Stimulated activated CD4-positive, alpha-beta T cell treated with anti-CD3 and anti-CD28 coated beads, Interleukin-15, amount 100 ng/mL, for 24 hours (primary cell): ENCODE measurements around the gene BTN2A1.
A peak's percentile ranks its signal among the peaks of the same experiment; 100 is the strongest.
"Not testable (repeated sequence)": the region's sequence is repeated elsewhere in the genome, so short reads cannot be mapped to it uniquely, and the experiment has no call there.

Experiments used
- DNase-seq: peaks from one replicate; pipeline ENCODE4 v3.0.0-alpha.2; 2020

Gene BTN2A1

DNA sequence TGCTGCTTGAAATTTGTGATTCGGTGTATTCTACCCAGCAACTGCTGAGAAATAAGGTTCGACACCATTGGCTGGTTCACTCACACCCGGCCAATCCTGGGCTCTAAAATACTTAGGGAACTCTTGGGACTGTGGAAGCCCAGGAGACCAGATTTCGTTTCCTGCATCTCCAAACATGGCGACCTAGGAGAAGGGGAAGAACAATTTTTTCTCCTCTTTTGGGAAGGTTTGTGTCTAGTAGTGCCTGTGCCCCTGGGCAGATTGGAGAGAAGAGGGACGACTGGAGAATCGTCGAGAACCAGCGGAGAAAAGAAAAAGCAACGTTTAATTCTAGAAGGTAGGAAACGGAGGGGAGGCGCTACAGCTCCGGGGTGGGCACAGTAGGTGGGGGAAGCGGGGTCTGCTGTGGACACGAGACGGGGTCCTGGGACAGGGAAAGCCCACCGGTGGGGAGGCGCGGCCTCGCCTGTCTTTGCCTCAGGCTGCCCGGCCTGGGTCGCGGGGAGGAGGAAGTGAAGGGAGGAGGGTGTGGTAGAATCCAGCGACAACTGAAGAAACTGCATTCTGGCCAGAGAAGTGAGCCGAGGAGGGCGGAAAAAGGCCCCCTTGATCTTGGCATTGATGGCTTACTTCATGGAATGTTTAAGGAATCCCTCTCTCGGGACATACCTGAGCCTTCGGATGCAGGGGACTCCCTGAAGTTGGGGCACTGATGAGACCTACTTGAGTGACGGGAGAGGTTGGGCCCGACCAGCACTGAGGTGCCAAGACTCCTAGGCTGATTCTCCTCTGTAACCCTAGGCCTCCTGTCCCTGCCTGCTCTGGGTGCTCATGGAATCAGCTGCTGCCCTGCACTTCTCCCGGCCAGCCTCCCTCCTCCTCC is at the start of gene BTN2A1:
Gene BTN2A1, plus strand, starts transcription at position 150 of the 883 bp plus-strand sequence. Its CDS starts 682 bp downstream, at position 832.
- DNase-seq: peak; percentile 76

GRCh38 chr6:26408828-26409730 is 48.7 kb upstream of the BTN2A1 start:
- no peak for DNase-seq

DNA sequence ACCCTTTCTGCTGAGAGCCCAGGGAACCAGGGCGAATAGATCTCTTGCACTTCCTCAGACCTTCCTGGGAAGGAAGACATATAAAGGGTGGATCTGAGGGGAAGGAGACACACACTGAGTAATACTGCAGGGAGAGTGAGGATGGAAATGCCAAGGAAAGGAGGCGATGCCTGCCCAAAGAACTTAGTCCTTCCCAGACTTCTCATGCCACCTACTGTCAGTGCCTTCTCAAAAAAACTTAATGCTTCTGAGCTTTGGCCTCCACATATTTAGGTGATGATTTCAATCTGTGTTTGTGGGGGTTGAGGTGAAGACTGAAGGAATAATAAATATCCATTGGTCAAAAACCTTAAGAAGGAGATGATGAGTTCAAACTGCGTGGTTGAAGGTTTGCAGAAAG is 46.0 kb upstream of the BTN2A1 start:
- no peak for DNase-seq

- no peak for DNase-seq
Observed at GRCh38 chr6:26412228-26412627, 45.5 kb upstream of the BTN2A1 start.

DNA sequence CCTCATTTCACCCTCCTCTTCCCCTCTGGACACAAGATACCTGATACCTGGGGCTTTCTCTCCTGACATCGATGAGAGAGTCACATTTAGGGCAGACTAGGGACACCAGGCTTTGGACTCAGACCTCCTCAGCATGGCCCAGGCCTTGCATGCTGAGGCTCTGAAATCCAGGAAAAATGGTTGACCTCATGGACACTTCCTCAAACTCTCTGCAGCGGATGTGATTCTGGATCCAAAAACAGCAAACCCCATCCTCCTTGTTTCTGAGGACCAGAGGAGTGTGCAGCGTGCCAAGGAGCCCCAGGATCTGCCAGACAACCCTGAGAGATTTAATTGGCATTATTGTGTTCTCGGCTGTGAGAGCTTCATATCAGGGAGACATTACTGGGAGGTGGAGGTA is 44.8 kb upstream of the BTN2A1 start:
- no peak for DNase-seq

DNA sequence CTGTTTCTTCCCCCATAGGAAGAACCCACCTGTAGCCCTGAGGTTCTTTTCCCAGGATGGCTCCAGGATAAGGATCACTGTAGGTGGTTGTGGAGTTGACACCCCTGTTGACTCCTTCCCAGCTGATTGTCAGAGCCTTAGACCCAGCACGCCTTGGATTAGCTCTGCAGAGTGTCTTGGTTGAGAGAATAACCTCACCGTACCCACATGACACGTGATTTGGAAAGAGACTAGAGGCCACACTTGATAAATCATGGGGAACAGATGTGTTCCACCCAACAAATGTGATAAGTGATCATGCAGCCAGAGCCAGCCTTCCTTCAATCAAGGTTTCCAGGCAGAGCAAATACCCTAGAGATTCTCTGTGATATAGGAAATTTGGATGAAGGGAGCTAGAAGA is 43.5 kb upstream of the BTN2A1 start:
- DNase-seq: no peak

GRCh38 chr6:26415036-26415614 is 42.6 kb upstream of the BTN2A1 start:
- DNase-seq: no peak

DNA sequence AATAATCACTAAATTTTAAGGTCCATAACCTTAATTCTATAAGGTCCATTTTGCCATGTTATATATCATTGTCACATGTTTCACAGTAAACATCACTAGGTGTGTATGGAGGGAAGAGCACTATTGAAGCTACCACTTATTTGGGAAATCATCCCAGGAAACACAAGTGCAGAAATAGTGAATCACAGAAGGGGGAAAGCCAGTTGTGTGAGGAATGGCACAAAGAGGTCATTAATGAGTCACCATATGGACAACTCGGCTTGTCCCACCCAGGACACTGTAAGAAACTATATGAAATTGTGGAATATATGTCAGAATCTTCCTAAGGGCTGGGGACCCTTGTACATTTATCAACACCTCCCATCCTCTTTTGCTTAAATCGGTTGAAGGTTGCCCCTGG is 42.0 kb upstream of the BTN2A1 start:
- no peak for DNase-seq

- DNase-seq: no peak
Observed at GRCh38 chr6:26416288-26416687, 41.5 kb upstream of the BTN2A1 start.

DNA sequence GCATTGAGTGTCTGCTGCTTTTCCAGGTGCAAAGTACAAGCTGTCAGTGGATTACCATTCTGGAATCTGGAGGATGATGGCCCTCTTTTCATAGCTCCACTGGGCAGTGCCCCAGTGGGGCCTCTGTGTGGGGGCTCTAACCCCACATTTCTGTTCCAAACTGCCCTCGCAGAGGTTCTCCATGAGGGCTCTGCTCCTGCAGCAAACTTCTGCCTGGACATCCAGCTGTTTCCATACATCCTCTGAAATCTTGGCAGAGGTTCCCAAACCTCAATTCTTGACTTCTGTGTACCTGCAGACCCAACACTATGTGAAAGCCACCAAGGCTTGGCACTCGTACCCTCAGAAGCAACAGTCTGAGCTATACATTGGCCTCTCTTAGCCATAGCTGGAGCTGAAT is 39.7 kb upstream of the BTN2A1 start:
- not testable (repeated sequence) for DNase-seq

- DNase-seq: not testable (repeated sequence)
Observed at GRCh38 chr6:26418795-26419194, 39.0 kb upstream of the BTN2A1 start.

DNA sequence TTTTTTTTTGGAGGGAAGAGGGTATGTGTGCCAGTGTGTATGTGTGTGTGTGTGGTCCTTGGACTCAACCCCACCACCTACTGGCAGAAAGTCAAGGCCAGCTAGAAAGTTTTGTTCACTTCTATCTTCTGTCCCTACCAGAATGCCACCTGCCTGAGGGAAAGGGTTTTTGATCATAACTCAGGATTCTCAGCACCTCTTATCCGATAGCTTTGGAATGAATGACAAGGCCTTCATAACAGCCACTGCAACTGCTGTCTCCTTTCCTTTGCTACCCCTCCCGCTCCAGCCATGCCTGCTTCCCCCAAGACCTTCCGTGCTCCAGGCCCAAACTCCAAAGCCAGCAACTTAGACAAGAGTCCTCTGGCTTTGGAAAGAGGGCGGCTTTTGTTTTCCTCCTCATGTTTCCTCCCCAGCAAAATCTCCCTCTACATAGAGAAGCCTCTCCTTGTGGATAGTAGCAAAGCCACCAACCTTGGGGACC is 37.0 kb upstream of the BTN2A1 start:
- peak; percentile 38 for DNase-seq

- DNase-seq: peak; percentile 56
Observed at GRCh38 chr6:26421259-26422144, 36.3 kb upstream of the BTN2A1 start.

DNA sequence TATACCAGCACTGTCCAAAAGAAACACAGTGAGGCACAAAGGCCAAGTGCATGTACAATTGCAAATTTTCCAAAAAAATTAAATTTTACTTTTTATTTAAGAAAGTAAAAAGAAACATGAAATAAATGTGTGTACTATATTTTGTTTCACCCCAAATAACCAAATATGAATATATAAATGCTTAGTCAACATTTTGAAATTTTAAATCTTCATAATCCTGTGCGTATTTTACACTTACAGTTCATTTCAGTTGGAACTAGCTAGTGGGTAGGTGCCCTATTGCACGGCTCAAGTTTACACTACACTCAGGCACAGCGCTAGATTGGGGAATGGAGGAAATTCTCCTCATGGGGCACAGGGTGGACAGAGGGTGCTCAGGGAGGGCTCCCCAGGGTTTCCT is 35.4 kb upstream of the BTN2A1 start:
- DNase-seq: no peak

DNA sequence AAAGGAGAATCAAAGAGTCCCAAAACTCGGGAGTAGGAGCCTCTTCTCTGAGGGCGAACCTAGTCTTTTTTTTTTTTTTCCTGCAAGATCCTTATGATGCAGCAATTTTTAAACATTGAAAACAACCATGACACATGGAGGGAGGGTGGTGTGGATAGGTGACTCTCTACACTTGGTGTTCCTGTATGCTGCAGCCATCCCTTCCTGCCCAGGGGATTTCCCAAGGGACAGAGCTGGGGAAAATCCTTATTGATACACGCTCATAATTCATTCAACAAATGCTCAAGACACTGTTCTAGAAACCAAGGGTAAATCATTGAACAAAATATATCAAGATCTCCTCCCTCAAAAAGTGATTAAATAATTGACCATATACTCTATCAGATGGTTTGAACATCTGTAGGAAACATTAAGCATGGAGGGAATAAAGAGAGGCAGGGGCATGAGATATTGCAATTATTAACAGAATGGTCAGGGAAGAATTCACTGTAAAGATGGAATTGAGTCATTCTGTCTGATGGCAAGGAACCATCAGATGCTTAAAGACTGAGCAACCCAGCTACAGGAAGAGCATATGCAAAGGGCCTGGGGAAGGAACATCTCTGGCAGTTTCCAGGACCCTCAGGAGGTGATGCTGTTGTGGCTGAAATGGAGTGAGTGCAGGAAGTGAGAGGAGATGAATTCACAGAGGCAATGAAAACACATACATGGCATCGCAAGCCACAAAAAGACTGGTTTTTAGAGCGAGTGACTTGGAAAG is 30.9 kb upstream of the BTN2A1 start:
- DNase-seq: no peak

GRCh38 chr6:26427451-26427809 is 30.3 kb upstream of the BTN2A1 start:
- DNase-seq: no peak

DNA sequence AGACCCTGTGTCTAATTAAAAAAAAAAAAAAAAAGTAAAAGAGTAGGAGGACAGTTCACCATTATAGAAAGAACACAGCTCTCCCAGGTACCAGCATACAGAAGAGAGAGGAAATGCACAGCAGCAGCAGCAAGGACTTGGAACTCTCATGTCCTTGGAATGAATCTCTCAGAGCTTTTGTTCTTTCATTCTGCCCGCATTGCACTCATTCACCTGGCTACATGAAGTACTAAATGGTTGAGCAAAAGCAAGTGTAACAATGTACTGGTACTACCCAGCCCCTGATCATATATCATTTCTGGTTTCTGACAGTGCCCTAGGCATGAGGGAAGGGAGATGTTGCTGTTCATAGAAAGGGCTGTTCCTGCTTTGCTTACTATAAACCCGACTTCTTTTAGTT is 29.5 kb upstream of the BTN2A1 start:
- DNase-seq: no peak

DNA sequence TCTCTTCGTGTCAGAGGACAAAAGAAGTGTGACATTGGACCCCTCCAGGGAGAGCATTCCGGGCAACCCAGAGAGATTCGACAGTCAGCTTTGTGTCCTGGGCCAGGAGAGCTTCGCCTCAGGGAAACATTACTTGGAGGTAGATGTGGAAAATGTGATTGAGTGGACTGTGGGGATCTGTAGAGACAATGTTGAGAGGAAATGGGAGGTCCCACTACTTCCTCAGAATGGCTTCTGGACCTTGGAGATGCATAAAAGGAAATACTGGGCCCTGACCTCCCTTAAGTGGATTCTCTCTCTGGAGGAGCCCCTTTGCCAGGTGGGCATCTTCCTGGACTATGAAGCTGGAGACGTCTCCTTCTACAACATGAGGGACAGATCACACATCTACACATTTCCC is 27.0 kb upstream of the BTN2A1 start:
- no peak for DNase-seq

GRCh38 chr6:26431258-26432172 is 26.2 kb upstream of the BTN2A1 start:
- DNase-seq: no peak

- no peak for DNase-seq
Observed at GRCh38 chr6:26432627-26433201, 25.0 kb upstream of the BTN2A1 start.
